NB4 (cell line): ENCODE results near the gene MYOM3.

Experiments
- DNase-seq: peaks from one replicate; pipeline ENCODE4 v3.0.0; 2010; ENCODE audit warnings: low read depth
- H3K4me3 ChIP-seq: one replicate; pipeline ENCODE4 v1.5.1; 2011; ENCODE audit warnings: mild to moderate bottlenecking, low read depth, low read length, moderate library complexity
- MAX ChIP-seq: IDR thresholded peaks from 2 replicates; pipeline ENCODE4 v1.6.1; 2011; ENCODE audit warnings: low read depth, low read length
- MYC ChIP-seq: IDR thresholded peaks from 2 replicates; pipeline ENCODE4 v1.6.1; 2011; ENCODE audit warnings: low read depth, low read length
- POLR2A ChIP-seq: IDR thresholded peaks from 2 replicates; pipeline ENCODE4 v1.6.1; 2011; ENCODE audit warnings: mild to moderate bottlenecking; ENCODE audit not compliant: insufficient read length; ENCODE audit errors: extremely low read depth
- TF ChIP-seq, protein P1 (sequence below): IDR thresholded peaks from one replicate; pipeline ENCODE4 v1.5.1; 2012; ENCODE audit warnings: low read depth, low read length

The MYOM3 gene

GRCh38 chr1:24127801-24128363 is 15.9 kb upstream of the MYOM3 start:
- H3K4me3 ChIP-seq = no peak overlapping the region
- DNase-seq = no peak
- TF ChIP-seq MYC = no peak
- no peak for TF ChIP-seq POLR2A
- TF ChIP-seq MAX = no peak
- TF ChIP-seq, protein P1, sequence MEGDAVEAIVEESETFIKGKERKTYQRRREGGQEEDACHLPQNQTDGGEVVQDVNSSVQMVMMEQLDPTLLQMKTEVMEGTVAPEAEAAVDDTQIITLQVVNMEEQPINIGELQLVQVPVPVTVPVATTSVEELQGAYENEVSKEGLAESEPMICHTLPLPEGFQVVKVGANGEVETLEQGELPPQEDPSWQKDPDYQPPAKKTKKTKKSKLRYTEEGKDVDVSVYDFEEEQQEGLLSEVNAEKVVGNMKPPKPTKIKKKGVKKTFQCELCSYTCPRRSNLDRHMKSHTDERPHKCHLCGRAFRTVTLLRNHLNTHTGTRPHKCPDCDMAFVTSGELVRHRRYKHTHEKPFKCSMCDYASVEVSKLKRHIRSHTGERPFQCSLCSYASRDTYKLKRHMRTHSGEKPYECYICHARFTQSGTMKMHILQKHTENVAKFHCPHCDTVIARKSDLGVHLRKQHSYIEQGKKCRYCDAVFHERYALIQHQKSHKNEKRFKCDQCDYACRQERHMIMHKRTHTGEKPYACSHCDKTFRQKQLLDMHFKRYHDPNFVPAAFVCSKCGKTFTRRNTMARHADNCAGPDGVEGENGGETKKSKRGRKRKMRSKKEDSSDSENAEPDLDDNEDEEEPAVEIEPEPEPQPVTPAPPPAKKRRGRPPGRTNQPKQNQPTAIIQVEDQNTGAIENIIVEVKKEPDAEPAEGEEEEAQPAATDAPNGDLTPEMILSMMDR = no peak

DNA sequence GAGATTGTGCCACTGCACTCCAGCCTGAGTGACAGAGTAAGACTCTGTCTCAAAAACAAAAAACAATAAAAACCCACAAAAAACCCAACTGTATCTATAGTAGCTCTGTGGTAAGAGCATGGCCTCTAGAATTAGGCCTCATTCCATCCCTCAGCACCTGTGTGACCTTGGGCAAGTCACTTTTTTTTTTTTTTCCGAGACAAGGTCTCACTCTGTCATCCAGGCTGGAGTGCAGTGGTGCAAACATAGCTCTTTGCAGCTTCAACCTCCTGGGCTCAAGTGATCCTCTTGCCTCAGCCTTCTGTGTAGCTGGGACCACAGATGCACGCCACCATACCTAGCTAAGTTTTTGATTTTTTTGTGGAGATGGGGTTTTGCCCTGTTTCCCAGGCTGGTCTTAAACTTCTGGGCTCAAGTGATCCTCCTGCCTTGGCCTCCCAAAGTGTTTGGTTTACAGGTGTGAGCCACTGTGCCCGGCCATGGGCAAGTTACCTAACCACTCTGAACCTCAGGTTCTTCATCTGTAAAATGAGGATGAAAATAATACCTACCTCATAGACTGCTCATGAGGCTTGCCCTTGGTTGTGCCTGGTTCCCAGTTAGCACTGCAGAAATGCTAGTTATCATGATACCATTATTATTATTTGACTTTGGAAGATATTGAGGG is 15.3 kb upstream of the MYOM3 start:
- TF ChIP-seq MAX (no peak), MYC (no peak), POLR2A (no peak)
- TF ChIP-seq, protein P1 = no peak
- no peak for DNase-seq
- H3K4me3 ChIP-seq = no peak overlapping the region

DNA sequence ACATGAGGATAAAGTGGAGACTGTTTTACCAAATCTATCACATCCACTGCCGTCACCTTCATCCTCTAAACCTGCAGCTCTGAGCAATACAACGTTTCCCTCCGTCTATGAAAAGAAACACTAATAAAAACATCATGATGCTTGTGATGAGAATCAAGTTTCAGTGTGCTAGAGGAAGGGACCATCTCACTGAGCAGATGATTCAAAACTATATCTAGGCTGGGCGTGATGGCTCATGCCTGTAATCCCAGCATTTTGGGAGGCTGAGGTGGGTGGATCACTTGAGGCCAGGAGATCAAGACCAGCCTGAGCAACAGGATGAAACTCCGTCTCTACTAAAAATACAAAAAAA is 14.7 kb upstream of the MYOM3 start:
- H3K4me3 ChIP-seq = no peak overlapping the region
- no peak for DNase-seq
- TF ChIP-seq POLR2A (no peak), MYC (no peak), MAX (no peak)
- TF ChIP-seq, protein P1 = no peak

- TF ChIP-seq MAX (0 out of 2 replicates have a peak, but pooled peaks have one; percentile 22), POLR2A (no peak), MYC (no peak)
- TF ChIP-seq, protein P1 = no peak
- DNase-seq = peak; percentile 19
- H3K4me3 ChIP-seq = no peak overlapping the region
Observed at GRCh38 chr1:24126018-24126671, 14.2 kb upstream of the MYOM3 start.

GRCh38 chr1:24125456-24125855 is 13.5 kb upstream of the MYOM3 start:
- DNase-seq = no peak
- TF ChIP-seq MYC = no peak
- TF ChIP-seq MAX = no peak
- H3K4me3 ChIP-seq = no peak overlapping the region

GRCh38 chr1:24124980-24125379 is 13.0 kb upstream of the MYOM3 start:
- H3K4me3 ChIP-seq = no peak overlapping the region
- DNase-seq = no peak
- TF ChIP-seq MAX (no peak), MYC (no peak), POLR2A (no peak)
- TF ChIP-seq, protein P1 = no peak
